Endothelial cell of umbilical vein (primary cell): ENCODE results near the gene RNF144B. TPM values are rescaled to one million over a fixed set of nuclear protein-coding genes. Genes with fewer than 3 reads are reported as not detected.

Experiments
- BruUV-seq: library from RNA; stranded (reverse); fragments of 400-500 nt; replicated peaks from 2 replicates; lab custom pipeline; 2021; lab: Mats Ljungman, UMichigan
- CTCF ChIA-PET: fragments of 300-600, 350-600 bp; sonication (Branson Sonifier 250); formaldehyde crosslinking; loops from one replicate; lab custom pipeline; 2021; ENCODE audit warnings: antibody characterized with exemption, inconsistent platforms; lab: Charles Lee
- POLR2A ChIA-PET: fragments of 300-600, 350-600 bp; sonication (Branson Sonifier 250); formaldehyde crosslinking; loops from one replicate; lab custom pipeline; 2021; ENCODE audit warnings: antibody characterized with exemption, inconsistent platforms; lab: Charles Lee
- DNase-seq: peaks from one replicate; pipeline ENCODE4 v3.0.0-alpha.2; 2011; ENCODE audit warnings: low read depth, low spot score
- FAIRE-seq: peaks from 2 replicates; lab custom pipeline; 2011; peaks lifted over from hg19 to GRCh38; lab: Jason Lieb, UNC
- H2AFZ ChIP-seq: 2 replicates; pipeline ENCODE4 v1.6.0; 2012; ENCODE audit warnings: low read depth, low read length, control low read depth, inconsistent platforms
- H3K27ac ChIP-seq: 2 replicates; pipeline ENCODE4 v1.5.1; 2011; ENCODE audit warnings: low read depth, mild to moderate bottlenecking, control low read depth, low read length, moderate library complexity; ENCODE audit not compliant: insufficient read depth
- H3K27me3 ChIP-seq, 2 experiments: 2 replicates each; pipeline versions ENCODE4 v1.6.0 to v1.6.1; 2011; ENCODE audit warnings: low read length in 2 of 2, mixed read lengths in 1 of 2; ENCODE audit not compliant: control insufficient read depth in 2 of 2, insufficient read depth in 2 of 2
- H3K36me3 ChIP-seq, 2 experiments: 2 replicates in 1 of 2; 3 replicates in 1 of 2; pipeline ENCODE4 v1.5.1; 2011; ENCODE audit warnings: low read length in 2 of 2, mild to moderate bottlenecking in 1 of 2, moderate library complexity in 1 of 2; ENCODE audit not compliant: control insufficient read depth in 2 of 2, insufficient read depth in 2 of 2; ENCODE audit errors: extremely low read depth in 1 of 2
- H3K4me1 ChIP-seq: 3 replicates; pipeline ENCODE4 v1.5.1; 2011; ENCODE audit warnings: mild to moderate bottlenecking, low read length; ENCODE audit not compliant: control insufficient read depth, insufficient read depth; ENCODE audit errors: extremely low read depth
- H3K4me2 ChIP-seq: 2 replicates; pipeline ENCODE4 v1.6.1; 2011; ENCODE audit warnings: low read length, control low read depth, mixed read lengths; ENCODE audit not compliant: insufficient read depth
- H3K4me3 ChIP-seq, 3 experiments: fragments of 200-600 bp in 1 of 3; sonication (generic), shearing (Covaris generic) in 1 of 3; replicated peaks in 1 of 3; 2 replicates each; pipeline ENCODE4 v1.5.1; 2011 to 2016; ENCODE audit warnings: control low read depth in 3 of 3, low read length in 3 of 3, mild to moderate bottlenecking in 2 of 3, inconsistent platforms in 1 of 3, low read depth in 1 of 3, moderate library complexity in 1 of 3; ENCODE audit not compliant: insufficient read depth in 1 of 3
- H3K79me2 ChIP-seq: 2 replicates; pipeline ENCODE4 v1.6.0; 2012; ENCODE audit warnings: low read length, inconsistent platforms; ENCODE audit not compliant: control insufficient read depth, insufficient read depth
- H3K9ac ChIP-seq: replicated peaks from 2 replicates; pipeline ENCODE3; 2011; ENCODE audit warnings: low read length, control low read depth; ENCODE audit not compliant: insufficient read depth; ENCODE audit errors: extremely low read depth
- H3K9me1 ChIP-seq: replicated peaks from 3 replicates; pipeline ENCODE4 v1.6.0; 2011; ENCODE audit warnings: mild to moderate bottlenecking, low read length; ENCODE audit not compliant: control insufficient read depth, insufficient read depth; ENCODE audit errors: extremely low read depth
- H3K9me3 ChIP-seq: replicated peaks from 2 replicates; pipeline ENCODE4 v1.5.1; 2012; ENCODE audit warnings: low read length, inconsistent platforms; ENCODE audit not compliant: control insufficient read depth, insufficient read depth
- H4K20me1 ChIP-seq: replicated peaks from 2 replicates; pipeline ENCODE3; 2011; ENCODE audit warnings: mild to moderate bottlenecking, low read length; ENCODE audit not compliant: control insufficient read depth, insufficient read depth; ENCODE audit errors: extremely low read depth
- CTCF ChIP-seq, 2 donors: IDR thresholded peaks; 1 replicate in 1 of 2; 2 replicates in 1 of 2; pipeline ENCODE4 v1.5.1; 2011; ENCODE audit warnings: low read length in 2 of 2, mild to moderate bottlenecking in 2 of 2, moderate library complexity in 2 of 2, control low read depth in 1 of 2, inconsistent platforms in 1 of 2, low read depth in 1 of 2; ENCODE audit not compliant: insufficient read depth in 1 of 2; ENCODE audit errors: extremely low read depth in 1 of 2
- EZH2 ChIP-seq: IDR thresholded peaks from 2 replicates; pipeline ENCODE4 v1.6.1; 2012; ENCODE audit warnings: borderline replicate concordance, low read depth, mild to moderate bottlenecking, moderate library complexity, low read length, inconsistent platforms; ENCODE audit not compliant: severe bottlenecking
- FOS ChIP-seq: IDR thresholded peaks from 2 replicates; pipeline ENCODE4 v1.6.1; 2011; ENCODE audit warnings: mild to moderate bottlenecking, low read length, moderate library complexity, borderline replicate concordance; ENCODE audit not compliant: insufficient read depth
- GATA2 ChIP-seq: IDR thresholded peaks from 2 replicates; pipeline ENCODE4 v1.7.0; 2011; ENCODE audit warnings: low read depth, mild to moderate bottlenecking, moderate library complexity, mixed read lengths, low read length; ENCODE audit not compliant: insufficient read length, insufficient read depth
- JUN ChIP-seq: IDR thresholded peaks from 2 replicates; pipeline ENCODE4 v1.6.1; 2011; ENCODE audit warnings: borderline replicate concordance, low read depth; ENCODE audit not compliant: insufficient read length, insufficient read depth
- MYC ChIP-seq: IDR thresholded peaks from one replicate; pipeline ENCODE4 v1.6.1; 2011; ENCODE audit warnings: mild to moderate bottlenecking, low read depth, low read length
- POLR2A ChIP-seq: IDR thresholded peaks from 2 replicates; pipeline ENCODE4 v1.6.1; 2012; ENCODE audit warnings: low read depth, mild to moderate bottlenecking, control low read depth, low read length
- POLR2AphosphoS5 ChIP-seq: IDR thresholded peaks from 2 replicates; pipeline ENCODE4 v1.6.1; 2012; ENCODE audit warnings: low read depth, mild to moderate bottlenecking, control low read depth, low read length, moderate library complexity; ENCODE audit not compliant: insufficient read depth
- dilution Hi-C: fragments of 300-500 bp; cut with MboI; formaldehyde crosslinking; loops from one replicate; pipeline ENCODE4 v1.15.0; 2019; ENCODE audit warnings: low sequenced_read_pairs; ENCODE audit not compliant: extremely low pct_ligation_motif_present
- intact Hi-C: fragments of 100-400 bp; cut with micrococcal nuclease; formaldehyde crosslinking; loops from one replicate; pipeline ENCODE4 v1.10.0; 2022
- polyA plus RNA-seq, 4 experiments: library from polyadenylated mRNA; depleted of rRNA in 3 of 4; stranded (reverse) in 3 of 4; unstranded in 1 of 4; fragments of >200 nt; gene quantifications; 2 replicates each; pipeline versions ENCODE4 v1.2.1 to v1.2.3, GENCODE V29; 2011 to 2012; ENCODE audit warnings: missing spikeins in 1 of 4
- total RNA-seq: library from RNA; stranded (reverse); gene quantifications from 2 replicates; pipeline ENCODE4 v1.2.3, GENCODE V29; 2021
- TF ChIP-seq, protein P1 (sequence below): IDR thresholded peaks from 2 replicates; pipeline ENCODE4 v1.6.1; 2011; ENCODE audit not compliant: insufficient read depth, insufficient read length

The RNF144B gene
- total and polyA plus RNA-seq, 2 donors (not counting 3 experiments of a cell fraction or from before 2014, with no cell fraction given): 18.1 to 97.3 TPM

DNA sequence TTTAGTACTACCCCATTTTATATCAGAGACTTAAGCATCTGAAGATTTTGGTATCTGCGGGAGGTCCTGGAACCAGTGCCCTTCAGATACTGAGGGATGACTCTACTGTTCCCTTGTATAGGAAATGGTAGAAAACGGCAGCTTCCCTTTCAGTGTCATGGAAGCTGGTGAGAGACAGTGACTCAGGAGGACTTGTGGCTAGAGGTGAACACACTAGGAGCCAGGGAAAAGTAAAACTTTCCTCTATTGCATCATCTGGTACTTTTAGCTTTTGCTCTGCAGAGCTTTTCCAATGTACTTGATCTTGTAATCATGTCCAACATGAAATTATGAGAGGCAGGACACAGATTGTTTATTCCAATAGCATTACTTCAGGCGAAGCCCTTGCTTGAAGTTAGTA lies 45.0 kb downstream of the RNF144B start:
- BruUV-seq: no TSS peak
- TF ChIP-seq JUN: no peak
- Histone ChIP-seq H2AFZ (no peak overlapping the region), H3K27ac (no peak overlapping the region), H3K9ac (no peak overlapping the region), H3K27me3 (no peaks in the 10 kb centered on the region), H3K4me3 (no peak overlapping the region), H4K20me1 (no peaks in the 10 kb centered on the region), H3K9me3 (no peaks in the 10 kb centered on the region), H3K4me1 (peaks cover 29% of the 10 kb centered on the region), H3K4me2 (no peak overlapping the region), H3K36me3 (peaks cover 8 to 24% of the 10 kb centered on the region in 2 experiments), H3K79me2 (peaks cover 60% of the 10 kb centered on the region), H3K9me1 (no peaks in the 10 kb centered on the region)
- FAIRE-seq (no peak), DNase-seq (no peak)
- dilution Hi-C loops: no loop called here
- POLR2A ChIA-PET: no interaction called here
- CTCF ChIA-PET: interaction anchor here (1.1 to 1.7 kb wide), 3 partner anchors 9 to 71 kb away, joined by 3 to 4 read pairs (median 3); no protein-coding TSS in a partner anchor
- intact Hi-C loops: no loop called here

DNA sequence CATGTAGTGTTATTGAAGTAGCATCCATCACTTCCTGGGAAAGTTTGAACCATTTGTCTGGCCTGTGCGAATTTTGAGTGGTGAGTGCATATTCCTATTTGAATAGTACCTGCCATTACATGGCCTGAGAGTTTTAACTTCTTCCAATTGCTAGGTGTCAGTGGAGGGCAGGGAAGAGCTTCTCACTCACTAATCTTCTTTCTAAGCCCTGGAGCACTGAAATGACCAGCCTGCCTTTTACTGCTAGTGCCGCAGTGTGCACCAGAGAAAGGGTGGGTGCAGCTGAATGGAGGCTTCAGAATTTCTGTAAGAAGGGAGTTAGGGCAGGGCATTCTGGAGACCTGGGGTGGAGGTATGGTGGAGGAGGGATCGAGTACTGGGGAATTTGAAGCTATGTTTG lies 45.5 kb downstream of the RNF144B start:
- no peak overlapping the region for H3K9ac ChIP-seq
- H2AFZ ChIP-seq: no peak overlapping the region
- dilution Hi-C loops (no loop called here), intact Hi-C loops (no loop called here)
- no peaks in the 10 kb centered on the region for H3K9me3 ChIP-seq
- BruUV-seq: no TSS peak
- FAIRE-seq (no peak), DNase-seq (no peak)
- no peaks in the 10 kb centered on the region for H3K9me1 ChIP-seq
- H3K4me2 ChIP-seq: no peak overlapping the region
- H3K4me1 ChIP-seq: peaks cover 26% of the 10 kb centered on the region
- no peak for TF ChIP-seq POLR2AphosphoS5
- TF ChIP-seq POLR2A: no peak
- no peak for TF ChIP-seq EZH2
- no peak for TF ChIP-seq JUN
- TF ChIP-seq, protein P1, sequence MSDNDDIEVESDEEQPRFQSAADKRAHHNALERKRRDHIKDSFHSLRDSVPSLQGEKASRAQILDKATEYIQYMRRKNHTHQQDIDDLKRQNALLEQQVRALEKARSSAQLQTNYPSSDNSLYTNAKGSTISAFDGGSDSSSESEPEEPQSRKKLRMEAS: no peak
- no peak for TF ChIP-seq GATA2
- TF ChIP-seq MYC: no peak
- TF ChIP-seq CTCF (IDR thresholded peaks at IDR 0.05; ENCODE audit: extremely low read depth in 1 of 2, insufficient read depth in 1 of 2, low read depth in 1 of 2, low read length in 2 of 2): no peak
- no peak for TF ChIP-seq FOS
- peaks cover 58% of the 10 kb centered on the region for H3K79me2 ChIP-seq
- peaks cover 8 to 21% of the 10 kb centered on the region in 2 experiments for H3K36me3 ChIP-seq
- no peak overlapping the region for H3K4me3 ChIP-seq
- no peaks in the 10 kb centered on the region for H3K27me3 ChIP-seq
- H4K20me1 ChIP-seq: no peaks in the 10 kb centered on the region
- ChIA-PET POLR2A (no interaction called here), CTCF (interaction anchor here (1.1 to 1.7 kb wide), 3 partner anchors 8 to 71 kb away, joined by 3 to 4 read pairs (median 3); no protein-coding TSS in a partner anchor)
- no peak overlapping the region for H3K27ac ChIP-seq
